KG1 (cell line): ENCODE results near the gene NLGN2.

ENCODE experiments used
- DNase-seq: peaks from one replicate; lab custom pipeline; 2025; lab: John Stamatoyannopoulos, UW

The NLGN2 gene

DNA sequence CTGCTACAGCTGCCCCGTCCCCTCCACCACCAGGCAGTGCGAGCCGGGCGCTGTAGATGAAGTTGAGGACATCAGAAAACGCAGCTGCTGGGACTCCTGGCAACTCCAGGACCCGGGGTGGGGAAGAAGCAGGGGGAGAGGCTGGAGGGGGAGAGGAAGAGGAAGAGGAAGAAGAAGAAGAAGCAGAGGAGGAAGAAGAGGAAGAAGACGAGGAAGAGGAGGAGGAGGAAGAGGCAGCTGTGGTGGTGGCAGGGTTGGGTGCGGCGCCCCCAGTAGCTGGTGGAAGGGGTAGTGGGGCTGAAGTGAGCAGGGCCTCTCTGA is 58.6 kb downstream of the NLGN2 start:
- DNase-seq = no peak

DNA sequence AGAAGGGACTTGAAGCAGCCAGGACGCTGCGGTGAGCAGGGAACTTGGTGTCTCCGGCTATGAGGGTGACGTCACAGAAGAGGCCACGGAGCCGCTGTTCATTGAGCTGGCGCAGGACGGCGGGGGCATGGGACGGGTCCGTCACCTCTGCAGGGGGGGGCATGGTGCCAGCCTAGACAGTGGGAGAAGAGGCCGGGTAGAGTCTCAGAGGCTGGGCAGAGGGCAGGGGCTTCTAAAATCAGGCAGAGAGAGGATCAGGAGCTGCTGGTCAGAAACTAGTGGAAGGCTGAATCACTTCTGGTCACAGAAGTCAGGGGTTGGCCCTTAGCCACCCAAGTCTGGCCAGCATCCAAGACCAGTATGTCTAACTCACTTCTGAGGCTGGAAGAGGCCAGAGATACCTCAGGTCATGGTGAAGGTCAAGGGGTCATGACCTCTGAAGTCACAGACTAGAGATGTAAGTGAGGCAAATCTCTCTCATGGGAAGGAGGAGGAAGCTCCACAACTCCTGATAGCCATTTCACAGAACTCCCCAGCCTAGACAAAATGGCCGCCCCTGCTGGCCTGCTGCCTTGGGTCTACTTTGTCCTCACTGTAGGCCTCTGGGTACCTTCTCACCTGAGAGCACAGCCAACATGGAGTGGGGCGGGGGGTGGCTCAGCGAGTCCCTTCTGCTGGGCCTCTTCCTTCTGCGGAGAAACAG is 59.1 kb downstream of the NLGN2 start:
- DNase-seq = no peak

DNA sequence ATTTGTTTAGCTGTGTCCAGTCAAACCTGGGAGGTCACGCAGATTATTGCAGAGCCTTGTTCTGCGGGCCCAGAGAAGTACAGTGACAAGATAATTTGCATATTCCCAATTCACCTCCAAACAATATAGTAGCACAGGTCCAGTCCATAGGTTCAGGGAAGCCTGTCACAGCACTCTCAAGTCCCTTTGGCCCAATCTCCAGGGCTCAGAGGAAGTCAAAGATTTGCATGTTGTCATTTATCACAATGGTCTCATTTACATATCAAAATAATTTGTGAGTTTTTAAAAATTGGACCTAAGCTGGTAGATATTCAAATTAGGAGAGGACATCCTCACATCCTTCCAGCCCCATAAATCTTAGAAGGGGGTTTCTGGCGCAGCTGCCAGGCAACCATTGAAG is 59.9 kb downstream of the NLGN2 start:
- no peak for DNase-seq

GRCh38 chr17:7468290-7468689 is 60.6 kb downstream of the NLGN2 start:
- no peak for DNase-seq

DNA sequence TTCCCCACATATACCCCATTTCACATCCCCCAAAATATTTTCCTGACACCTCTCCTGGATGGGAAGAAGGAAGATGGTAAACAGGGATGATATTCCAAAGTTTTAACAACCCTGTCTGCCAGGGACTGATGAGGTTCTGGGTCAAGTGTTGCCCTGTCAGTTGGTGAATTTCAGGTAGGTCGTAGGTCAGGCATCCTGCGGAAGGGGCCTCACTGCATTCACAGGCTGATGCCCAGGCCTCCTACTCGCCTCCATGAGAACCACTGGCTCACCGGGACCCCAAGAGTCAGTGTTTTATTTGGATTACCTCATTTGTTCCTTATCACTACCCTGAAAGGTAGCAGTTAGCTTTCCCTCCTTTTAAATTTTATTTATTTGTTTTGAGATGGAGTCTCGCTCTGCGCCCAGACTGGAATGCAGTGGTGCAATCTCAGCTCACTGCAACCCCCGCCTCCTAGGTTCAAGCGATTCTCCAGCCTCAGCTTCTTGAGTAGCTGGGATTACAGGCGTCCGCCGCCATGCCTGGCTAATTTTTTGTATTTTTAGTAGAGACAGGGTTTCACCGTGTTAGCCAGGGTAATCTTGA is 61.3 kb downstream of the NLGN2 start:
- no peak for DNase-seq
